ENCODE measurements around the gene FSCN2.

- TF ChIP-seq CTCF (conservative IDR thresholded peaks at IDR 0.05; ENCODE audit: low read length) (no peak), EZH2phosphoT487 (IDR thresholded peaks at IDR 0.05; ENCODE audit: borderline replicate concordance) (no peak)
Observed at GRCh38 chr17:81517339-81518112, 10.7 kb upstream of the FSCN2 start.

Data from Loucy (cell line).